K562 (cell line): Measurements from ENCODE around the gene LUC7L3. TPM values are rescaled to one million over a fixed set of nuclear protein-coding genes. Genes with fewer than 3 reads are reported as not detected.

Experiments used
- ATAC-seq: fragments of 200-7000 bp; cut with Tn5 transposase; 3 replicates; pipeline ENCODE4 v1.9.1; 2020; ENCODE audit warnings: moderate library complexity
- BruUV-seq: library from RNA; stranded (reverse); fragments of 400-500 nt; replicated peaks from 2 replicates; lab custom pipeline; 2021; lab: Mats Ljungman, UMichigan
- CTCF ChIA-PET: fragments of 300-600 bp; formaldehyde crosslinking; extraction: SDS; loops from one replicate; lab custom pipeline; 2021; ENCODE audit warnings: low intra/inter-chr PET ratio; lab: Yijun Ruan, JAX
- POLR2A ChIA-PET: fragments of 300-600, 350-650 bp; sonication (Branson Sonifier 250); formaldehyde crosslinking; extraction: SDS; loops from one replicate; lab custom pipeline; 2021; ENCODE audit warnings: antibody characterized with exemption, inconsistent platforms; lab: Yijun Ruan, JAX
- DNase-seq, 4 experiments: peaks; one replicate each; pipeline versions ENCODE4 v3.0.0 to v3.0.0-alpha.2; 2011 to 2018; ENCODE audit warnings: low spot score in 3 of 4, mixed read lengths in 3 of 4; ENCODE audit errors: extremely low read depth in 1 of 4
- FAIRE-seq: peaks from 2 replicates; lab custom pipeline; 2011; peaks lifted over from hg19 to GRCh38; lab: Jason Lieb, UNC
- H2AFZ ChIP-seq: 2 replicates; pipeline ENCODE4 v1.6.0; 2011; ENCODE audit warnings: low read depth, low read length, control low read depth, inconsistent platforms
- H3K27ac ChIP-seq: fragments of 200-600 bp; 3 replicates; pipeline ENCODE4 v1.8.0; 2011; ENCODE audit warnings: low read depth, mild to moderate bottlenecking, control low read depth, inconsistent platforms, low read length, moderate library complexity, mixed read lengths; ENCODE audit errors: extremely low read depth
- H3K27me3 ChIP-seq, 2 experiments: fragments of 300-600 bp in 1 of 2; 2 replicates in 1 of 2; 3 replicates in 1 of 2; pipeline versions ENCODE4 v1.6.0 to v1.8.0; 2011; ENCODE audit warnings: inconsistent platforms in 2 of 2, low read length in 2 of 2, mild to moderate bottlenecking in 1 of 2, mixed read lengths in 1 of 2, moderate library complexity in 1 of 2; ENCODE audit not compliant: control insufficient read depth in 2 of 2, insufficient read depth in 2 of 2
- H3K36me3 ChIP-seq: fragments of 300-600 bp; 3 replicates; pipeline ENCODE4 v1.8.0; 2011; ENCODE audit warnings: mild to moderate bottlenecking, low read length, inconsistent platforms; ENCODE audit not compliant: control insufficient read depth, insufficient read depth
- H3K4me1 ChIP-seq, 2 experiments: fragments of 200-600 bp in 1 of 2; replicated peaks in 1 of 2; 2 replicates in 1 of 2; 3 replicates in 1 of 2; pipeline versions ENCODE4 v1.5.1 to v1.8.0; 2011; ENCODE audit warnings: inconsistent platforms in 2 of 2, low read length in 2 of 2, mild to moderate bottlenecking in 1 of 2, mixed read lengths in 1 of 2, moderate library complexity in 1 of 2; ENCODE audit not compliant: control insufficient read depth in 2 of 2, insufficient read depth in 2 of 2
- H3K4me2 ChIP-seq: 2 replicates; pipeline ENCODE4 v1.6.1; 2011; ENCODE audit warnings: low read length, control low read depth, inconsistent platforms, mixed read lengths; ENCODE audit not compliant: insufficient read depth
- H3K4me3 ChIP-seq: fragments of 200-600 bp; sonication (generic), shearing (Covaris generic); 2 replicates; pipeline ENCODE4 v1.5.1; 2016; ENCODE audit warnings: control low read depth, inconsistent platforms
- H3K79me2 ChIP-seq: fragments of 200-600 bp; 3 replicates; pipeline ENCODE4 v1.8.0; 2011; ENCODE audit warnings: low read length, inconsistent platforms; ENCODE audit not compliant: control insufficient read depth, insufficient read depth
- H3K9ac ChIP-seq, 2 experiments: 2 replicates each; pipeline versions ENCODE4 v1.6.0 to v1.6.1; 2011; ENCODE audit warnings: low read depth in 2 of 2, low read length in 2 of 2, control low read depth in 1 of 2, inconsistent platforms in 1 of 2, mild to moderate bottlenecking in 1 of 2, mixed read lengths in 1 of 2; ENCODE audit not compliant: insufficient read depth in 1 of 2
- H3K9me1 ChIP-seq: one replicate; pipeline ENCODE4 v1.6.0; 2011; ENCODE audit warnings: inconsistent platforms, mild to moderate bottlenecking, low read length, moderate library complexity; ENCODE audit not compliant: control insufficient read depth, insufficient read depth
- H3K9me3 ChIP-seq: replicated peaks from 2 replicates; pipeline ENCODE4 v1.5.1; 2011; ENCODE audit warnings: low read depth, low read length, inconsistent platforms; ENCODE audit not compliant: control insufficient read depth, insufficient read depth
- H4K20me1 ChIP-seq: replicated peaks from 2 replicates; pipeline ENCODE4 v1.6.1; 2011; ENCODE audit warnings: low read length, inconsistent platforms, mixed read lengths; ENCODE audit not compliant: control insufficient read depth, insufficient read depth
- AFF1 ChIP-seq, 2 experiments: fragments of 450-650 bp; IDR thresholded peaks; 2 replicates each; pipeline ENCODE4 v1.6.1; 2018; ENCODE audit warnings: mild to moderate bottlenecking in 2 of 2, low read depth in 1 of 2; ENCODE audit not compliant: partially characterized antibody in 2 of 2
- ARID4B ChIP-seq: sonication (generic); formaldehyde crosslinking; IDR thresholded peaks from 2 replicates; pipeline ENCODE4 v1.8.0; 2022; ENCODE audit warnings: mild to moderate bottlenecking, missing genetic modification reagents
- CSDE1 ChIP-seq, 2 experiments: fragments of 450-650 bp; IDR thresholded peaks; 2 replicates each; pipeline ENCODE4 v1.6.1; 2016; ENCODE audit warnings: mild to moderate bottlenecking in 1 of 2
- MEF2A ChIP-seq: IDR thresholded peaks from 2 replicates; pipeline ENCODE4 v1.6.1; 2011; ENCODE audit warnings: low read depth, mild to moderate bottlenecking, low read length, moderate library complexity; ENCODE audit not compliant: control insufficient read depth
- WGBS: fragments of 100-300 bp; shearing (Covaris generic); methylation state at CpG from one replicate; pipeline ENCODE4 v1.1.6; 2016; ENCODE audit warnings: low coverage, mixed read lengths; ENCODE audit not compliant: insufficient coverage; ENCODE audit errors: missing lambda C conversion rate; 5-methylcytosine and 5-hydroxymethylcytosine counted together
- in situ Hi-C: fragments of 300-500 bp; cut with MboI; formaldehyde crosslinking; loops from 4 replicates; pipeline ENCODE4 v1.15.0; 2018; ENCODE audit warnings: inconsistent platforms, mixed read lengths
- intact Hi-C: fragments of 100-400 bp; cut with micrococcal nuclease; formaldehyde crosslinking; loops from 2 replicates; pipeline ENCODE4 v1.14.2; 2022
- polyA plus RNA-seq, 8 experiments: library from polyadenylated mRNA; depleted of rRNA in 4 of 8; stranded (reverse) in 5 of 8; unstranded in 3 of 8; fragments of >200 nt; fragmentation: Nextera tagmentation in 2 of 8; fragmentation: Illumina TruSeq in 1 of 8; extraction: Ambion mirVana in 2 of 8; extraction: Trizol in 1 of 8; gene quantifications; 2 replicates each; pipeline versions ENCODE4 v1.2.1 to v1.2.3, GENCODE V29; 2011 to 2014; ENCODE audit warnings: inconsistent platforms in 1 of 8, missing spikeins in 1 of 8
- total RNA-seq, 7 experiments: library from RNA; depleted of rRNA in 6 of 7; stranded (reverse); fragments of >200 nt in 6 of 7; fragmentation: Illumina TruSeq in 2 of 7; extraction: Trizol in 2 of 7; gene quantifications; 2 replicates each; pipeline versions ENCODE4 v1.2.1 to v1.2.3, GENCODE V29; 2011 to 2021; ENCODE audit warnings: low replicate concordance in 1 of 7

LUC7L3 gene
- total and polyA plus RNA-seq, 9 of the 15 experiments (the other 6 are each of a cell fraction or from before 2014, with no cell fraction given), result 80.8 to 284 (median 127) TPM

GRCh38 chr17:50722746-50723145 lies 3.3 kb downstream of the LUC7L3 start:
- BruUV-seq, result no TSS peak
- DNase-seq (no peak), ATAC-seq (no peak), FAIRE-seq (no peak)
- Histone ChIP-seq H3K36me3 (peaks cover 46% of the 10 kb centered on the region), H2AFZ (no peak overlapping the region), H3K79me2 (peaks cover 93% of the 10 kb centered on the region), H3K9me3 (no peaks in the 10 kb centered on the region), H3K9ac (peak overlapping the region in 1 of 2 experiments; percentile 33; a peak in 1 of 4 replicates), H3K9me1 (no peaks in the 10 kb centered on the region), H3K27me3 (no peaks in the 10 kb centered on the region), H3K4me3 (peak overlapping the region; percentile 87; the same call in 1 of the 2 replicates), H3K27ac (no peak overlapping the region), H3K4me2 (peak overlapping the region; percentile 53; the same call in 1 of the 2 replicates), H4K20me1 (peaks cover 47% of the 10 kb centered on the region), H3K4me1 (peaks cover 11 to 24% of the 10 kb centered on the region in 2 experiments; a peak in 4 of 5 replicates)
- ChIA-PET POLR2A (interaction anchor here (1.7 kb wide), 1 partner anchor 9 kb away, joined by 5 read pairs; no protein-coding TSS in a partner anchor), CTCF (no interaction called here)
- in situ Hi-C loops (no loop called here), intact Hi-C loops (loop anchor here (5.0 to 10.0 kb wide), 2 partner anchors 40 to 212 kb away; no protein-coding TSS in a partner anchor)
- 28% methylated on average over 3 of the region's 3 CpGs for WGBS
- TF ChIP-seq CSDE1 (IDR thresholded peaks at IDR 0.05) (no peak), MEF2A (no peak), ARID4B (CRISPR knock-in tag) (no peak), AFF1 (IDR thresholded peaks at IDR 0.05; ENCODE audit: low read depth in 1 of 2, partially characterized antibody in 2 of 2) (no peak)
